Non-pigmented ciliary epithelial cell (primary cell): ENCODE results near the gene TEX54.
"Not testable (repeated sequence)": the region's sequence is repeated elsewhere in the genome, so short reads cannot be mapped to it uniquely, and the experiment has no call there.

Experiments used
- DNase-seq: peaks from one replicate; pipeline ENCODE4 v3.0.0-alpha.2; 2010; ENCODE audit warnings: low read depth

The TEX54 gene

DNA sequence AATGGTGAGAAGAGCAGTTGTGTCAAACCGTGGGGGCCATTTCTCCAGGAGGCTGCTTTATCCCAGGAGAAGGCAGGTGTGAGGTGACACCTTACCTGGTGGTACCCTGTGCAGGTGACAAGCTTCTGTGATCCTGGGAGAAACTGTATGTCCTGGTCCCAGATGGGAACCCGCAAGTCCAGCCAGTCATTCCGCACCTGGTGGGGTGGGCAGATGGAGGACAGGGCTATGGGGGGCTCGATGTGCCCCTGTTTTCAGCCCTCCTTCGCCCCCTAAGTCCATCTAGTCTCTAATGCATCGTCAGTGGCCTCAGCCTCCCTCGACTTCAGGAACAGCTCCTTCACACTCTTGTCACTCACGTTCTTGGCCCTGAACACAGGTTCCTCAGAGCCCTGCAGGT, 2.7 kb upstream of the TEX54 start:
- no peak for DNase-seq

DNA sequence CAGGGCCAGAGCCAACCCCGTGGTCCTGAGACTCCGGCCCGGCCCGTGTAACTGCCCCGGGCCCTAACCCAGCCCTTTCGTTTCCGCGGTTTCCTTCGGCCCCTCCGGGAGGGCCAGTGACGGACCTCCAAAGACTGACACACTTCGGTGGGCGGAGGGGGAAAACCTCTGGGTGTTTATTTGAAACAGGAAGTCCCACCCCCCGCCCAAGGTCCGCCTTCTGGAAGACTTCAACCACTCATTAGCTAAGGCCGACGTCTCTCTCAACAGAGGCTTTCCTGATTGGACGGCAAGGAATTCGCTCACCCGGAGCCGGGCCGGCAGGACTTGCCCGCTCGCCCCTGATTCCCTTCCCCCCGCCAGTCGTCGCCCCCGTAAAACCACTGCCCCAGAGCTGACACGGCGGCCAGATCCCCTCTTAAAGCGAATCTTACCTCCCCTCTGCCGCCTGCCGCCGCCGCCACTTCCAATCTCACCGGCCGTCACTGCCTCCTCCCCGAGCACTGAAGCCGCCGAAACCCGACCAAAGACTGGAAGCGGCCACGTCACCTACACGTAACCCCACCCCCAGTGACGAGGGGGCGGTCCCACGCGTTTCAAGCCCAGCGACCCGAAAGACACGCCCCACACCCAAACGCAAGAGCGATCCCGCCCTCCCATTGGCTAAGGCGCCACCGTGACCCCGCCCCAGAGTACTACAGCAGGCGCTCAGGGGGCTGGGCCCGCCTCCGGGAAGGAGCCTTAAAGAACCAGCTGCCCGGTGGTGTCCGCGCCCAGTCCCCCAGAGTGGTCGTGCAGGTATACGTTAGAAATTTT, 913 bp downstream of the TEX54 start, which contains the start of gene STX5:
TSS of gene STX5 (minus strand) at position 532 of the 816 bp plus-strand sequence. CDS start 808 bp downstream, outside the sequence.
- DNase-seq: peak; percentile 95

DNA sequence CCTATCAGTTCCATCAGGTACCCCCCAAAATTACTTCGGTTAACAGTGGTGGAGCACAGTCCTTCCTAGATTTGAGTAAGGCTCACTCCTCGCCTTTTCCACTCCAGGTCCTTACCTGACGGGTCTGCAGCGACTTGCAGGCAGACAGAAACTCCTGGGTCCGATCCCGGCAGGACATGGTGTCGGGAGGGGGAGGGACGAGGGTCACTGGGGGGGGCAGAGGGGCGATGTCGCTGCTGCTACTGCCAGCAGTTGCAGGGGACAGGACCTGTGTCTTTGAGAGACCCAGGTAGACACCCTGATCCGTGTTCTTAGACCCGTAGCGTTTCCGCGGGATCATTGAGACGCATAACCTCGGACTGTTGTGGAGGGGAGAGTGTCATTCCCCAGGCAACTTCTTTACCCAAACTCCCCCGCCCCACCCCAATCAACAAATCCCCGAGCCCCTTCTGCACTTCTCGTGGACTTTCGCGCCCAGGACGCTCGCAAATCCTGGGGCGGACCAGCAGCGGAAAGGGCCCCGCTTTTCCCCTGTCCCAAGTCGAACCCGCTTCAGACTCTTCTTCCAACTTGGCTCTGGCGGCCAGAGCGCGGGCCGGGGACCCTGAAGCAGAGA, 1.6 kb downstream of the TEX54 start:
- no peak for DNase-seq

DNA sequence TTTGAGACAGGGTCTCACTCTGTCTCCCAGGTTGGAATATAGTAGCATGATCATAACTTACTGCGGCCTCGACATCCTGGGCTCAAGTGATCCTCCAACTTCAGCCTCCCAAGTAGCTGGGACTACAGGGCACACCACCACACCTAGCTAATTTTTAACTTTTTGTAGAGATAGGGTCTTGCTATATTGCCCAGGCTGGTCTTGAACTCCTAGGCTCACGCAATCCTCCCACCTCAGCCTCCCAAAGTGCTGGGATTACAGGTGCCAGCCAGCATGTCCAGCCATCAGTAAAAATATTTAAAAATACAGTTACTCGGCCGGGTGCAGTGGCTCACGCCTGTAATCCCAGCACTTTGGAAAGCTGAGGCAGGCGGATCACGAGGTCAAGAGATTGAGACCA, 4.5 kb downstream of the TEX54 start:
- DNase-seq: not testable (repeated sequence)

DNA sequence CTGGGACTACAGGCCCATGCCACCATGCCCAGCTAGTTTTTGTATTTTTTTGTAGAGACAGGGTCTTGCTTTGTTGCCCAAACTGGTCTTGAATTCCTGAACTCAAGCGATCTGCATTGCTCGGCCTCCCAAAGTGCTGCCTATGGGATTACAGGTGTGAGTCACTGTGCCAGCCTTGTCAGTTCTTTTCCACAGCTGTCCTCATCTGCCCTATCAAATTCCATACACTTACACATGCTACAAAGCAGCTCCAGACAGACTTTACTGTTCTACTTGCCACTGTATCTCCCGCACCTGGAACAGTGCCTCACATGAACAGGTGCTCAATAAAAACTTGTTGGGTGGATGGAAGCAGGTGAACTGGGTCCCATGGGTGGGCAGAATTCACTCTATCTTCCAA, 9.0 kb downstream of the TEX54 start:
- no peak for DNase-seq

DNA sequence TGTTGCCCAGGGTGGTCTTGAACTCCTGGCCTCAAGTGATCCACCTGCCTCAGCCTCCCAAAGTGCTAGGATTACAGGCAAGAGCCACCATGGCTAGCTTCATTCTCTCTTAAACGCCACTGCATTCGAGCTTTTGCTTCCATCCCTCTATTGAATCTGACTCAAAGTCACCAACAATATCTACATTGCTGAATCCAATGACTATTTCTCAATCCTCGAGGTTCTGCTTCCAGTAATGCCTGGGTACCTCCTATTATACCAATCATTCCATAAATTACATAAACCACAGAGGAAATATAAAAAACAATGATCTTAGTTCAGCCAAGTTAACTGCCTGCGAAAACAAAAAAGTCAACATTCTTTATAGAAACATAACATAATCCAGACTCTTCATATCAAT, 15.5 kb downstream of the TEX54 start:
- no peak for DNase-seq

DNA sequence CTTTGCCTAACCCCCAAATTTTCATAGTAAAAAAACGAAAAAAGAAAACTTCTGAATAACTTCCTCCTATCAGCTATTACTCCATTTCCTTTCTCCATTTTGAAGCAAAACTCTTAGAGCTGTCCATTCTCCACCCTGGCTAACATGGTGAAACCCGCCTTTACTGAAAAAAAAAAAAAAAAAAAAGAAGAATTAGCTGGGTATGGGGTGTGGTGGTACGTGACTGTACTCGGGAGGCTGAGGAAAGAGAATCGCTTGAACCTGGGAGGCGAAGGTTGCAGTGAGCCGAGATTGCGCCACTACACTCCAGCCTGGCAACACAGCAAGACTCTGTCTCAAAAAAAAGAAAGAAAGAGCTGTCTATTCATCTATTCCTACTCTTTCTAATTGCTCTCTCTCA, 16.1 kb downstream of the TEX54 start:
- DNase-seq: no peak

DNA sequence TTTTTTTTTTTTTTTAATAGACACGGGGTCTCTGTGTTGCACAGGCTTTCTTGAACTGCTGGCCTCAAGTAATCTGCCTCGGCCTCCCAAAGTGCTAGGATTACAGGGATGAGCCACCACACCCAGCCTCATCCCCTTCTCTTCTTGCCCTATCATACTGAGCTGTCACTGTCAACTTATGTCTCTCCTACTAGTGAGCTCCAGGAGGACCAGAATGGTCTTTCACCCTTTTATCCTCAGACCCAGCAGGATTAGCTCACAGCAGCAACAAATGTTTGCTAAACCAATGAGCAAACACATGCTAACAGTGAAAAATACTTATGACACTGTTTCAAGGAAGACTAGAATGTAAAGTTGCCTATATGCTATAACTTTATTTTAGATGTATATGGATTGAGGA, 21.0 kb downstream of the TEX54 start:
- DNase-seq: no peak

DNA sequence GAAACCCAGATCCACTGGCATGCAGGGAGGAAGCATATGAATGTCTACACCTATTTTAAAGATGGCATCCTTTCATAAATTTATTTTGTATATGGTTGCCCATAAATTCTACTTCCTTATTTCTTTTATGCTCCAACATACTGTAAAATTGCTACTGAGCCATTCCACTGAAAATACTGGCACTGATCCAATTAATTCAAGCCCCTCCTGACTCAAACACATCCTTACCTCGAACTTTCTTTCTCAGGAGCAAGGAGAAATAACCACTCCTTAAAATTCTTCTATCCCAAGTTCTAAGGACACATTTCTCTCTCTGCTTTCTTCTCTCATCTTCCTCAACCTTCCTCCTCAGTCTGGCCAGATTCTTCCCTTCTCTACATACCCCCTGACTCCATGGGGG, 21.9 kb downstream of the TEX54 start:
- no peak for DNase-seq

DNA sequence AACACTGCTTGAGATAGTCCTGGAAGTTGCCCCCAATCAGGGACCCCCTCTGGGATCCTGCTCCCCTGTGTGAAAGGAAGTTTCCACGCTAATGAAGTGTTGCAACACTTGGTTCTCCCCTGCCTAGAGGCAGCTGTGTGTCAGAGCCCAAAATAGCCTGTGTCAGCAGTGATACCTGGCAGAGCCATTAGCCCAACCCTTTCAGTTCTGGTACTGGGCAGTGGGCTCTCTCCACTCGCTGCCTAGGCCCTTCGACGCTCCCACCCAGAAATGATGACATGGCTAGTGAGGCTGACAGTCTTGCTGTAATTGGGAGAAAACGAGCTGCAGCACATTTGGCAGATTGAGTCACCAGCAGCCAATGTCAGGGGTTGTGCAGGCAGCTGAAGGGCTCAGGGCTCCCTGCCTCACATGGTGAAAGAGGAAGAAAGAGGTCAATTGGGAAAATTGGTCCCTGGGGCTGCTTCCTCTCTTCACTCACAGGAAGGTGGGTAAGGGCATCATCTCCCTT, 26.0 kb downstream of the TEX54 start:
- DNase-seq: no peak

DNA sequence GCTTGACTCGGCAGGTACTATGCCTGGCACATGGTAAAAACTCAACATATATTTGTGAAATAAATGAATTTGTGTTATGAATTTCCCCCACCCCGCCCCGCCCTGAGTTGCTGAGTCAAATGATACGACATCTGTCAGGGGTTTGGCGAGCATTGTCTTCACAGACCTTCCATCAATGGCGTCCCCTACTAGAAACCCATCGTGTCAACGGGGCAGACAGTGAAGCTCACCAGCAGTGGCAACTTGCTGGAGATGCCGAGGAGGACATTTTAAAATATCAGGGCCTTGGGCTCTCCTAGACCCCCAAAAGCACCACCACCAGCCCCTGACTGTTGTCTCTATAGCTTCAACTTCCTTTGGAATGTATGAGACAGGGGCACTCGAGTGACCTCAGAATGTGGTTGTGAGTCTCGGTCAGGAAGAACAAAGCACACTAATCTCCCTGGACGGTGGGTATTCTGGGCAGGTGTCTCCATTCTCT, 26.6 kb downstream of the TEX54 start:
- DNase-seq: no peak

DNA sequence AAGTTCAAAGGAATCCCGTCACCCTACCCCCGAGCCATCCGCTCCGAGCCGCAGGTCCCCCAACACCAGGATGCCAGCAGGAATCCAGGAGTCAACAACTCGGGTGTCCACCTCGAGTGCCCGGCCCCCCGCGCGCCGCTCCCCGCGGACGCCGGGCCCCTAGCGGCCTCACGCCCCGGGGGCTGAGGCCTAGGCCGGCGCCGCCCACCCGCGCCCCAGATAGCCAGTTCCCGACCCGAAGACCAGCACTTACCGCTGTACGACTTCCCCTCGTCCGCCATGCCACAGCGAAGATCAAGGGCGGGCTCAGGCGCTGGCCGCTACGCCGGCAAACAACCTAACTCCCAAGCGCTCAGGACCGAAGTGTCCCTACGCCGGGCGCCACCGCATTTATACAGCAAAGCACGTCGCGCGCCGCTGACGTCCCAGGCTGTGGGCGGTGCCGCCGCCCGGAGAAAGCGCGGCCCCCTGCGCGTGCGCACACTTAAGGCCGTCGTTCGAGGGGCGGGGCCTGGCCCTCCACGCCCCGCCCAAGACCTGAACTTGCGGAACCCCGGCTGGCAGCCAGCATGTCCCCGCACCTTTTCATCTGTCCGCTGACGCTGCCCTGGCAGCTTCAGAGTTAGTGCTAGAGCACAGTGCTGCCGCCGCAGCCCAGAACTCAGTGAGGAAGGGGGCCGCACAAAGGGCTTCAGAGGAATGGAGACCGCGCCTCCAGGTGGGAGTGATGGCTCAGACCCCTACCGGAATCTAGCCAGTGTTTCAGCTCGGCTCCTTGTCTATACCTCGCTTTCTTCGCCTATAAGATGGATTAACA, 27.4 kb downstream of the TEX54 start, which contains the start of gene NXF1:
TSS of gene NXF1 (minus strand) at position 365 of the 817 bp plus-strand sequence. CDS start at position 281, 84 bp downstream.
- peak; percentile 58 for DNase-seq

DNA sequence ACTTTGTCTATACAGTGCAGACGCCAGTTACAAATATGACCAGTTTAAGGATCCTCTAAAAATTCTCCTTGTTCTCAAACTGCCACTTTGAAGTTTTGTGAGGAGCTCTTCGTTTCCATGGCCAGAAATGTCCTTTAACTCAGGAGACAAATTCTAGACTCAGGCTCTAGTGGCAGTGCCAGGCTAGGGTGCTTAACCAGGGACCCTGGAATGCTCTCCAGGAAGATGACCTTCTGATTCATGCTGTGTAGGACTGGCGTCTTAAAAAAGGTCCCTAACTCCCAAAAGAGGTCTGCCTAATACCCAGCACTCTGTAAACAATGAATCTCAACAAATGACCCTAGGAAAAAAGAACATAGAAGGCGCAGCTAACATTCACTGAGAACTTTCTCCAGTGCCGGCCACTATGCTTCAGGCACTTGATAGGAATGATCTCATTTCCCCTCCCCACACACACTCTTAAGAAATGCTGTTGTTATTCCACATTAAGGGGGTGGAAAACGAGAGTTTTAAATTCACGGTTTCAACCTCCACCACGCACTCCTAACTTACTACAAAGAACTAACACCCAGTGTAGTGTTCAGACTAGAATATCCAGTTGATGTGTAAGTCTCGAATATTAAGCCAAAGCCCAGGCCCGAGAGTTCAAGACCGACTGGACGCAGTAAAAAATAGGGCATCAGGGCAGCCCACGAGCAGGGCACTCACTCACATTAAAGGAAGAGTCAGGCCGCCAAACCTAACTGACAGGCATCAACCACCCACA, 28.1 kb downstream of the TEX54 start:
- DNase-seq: no peak

DNA sequence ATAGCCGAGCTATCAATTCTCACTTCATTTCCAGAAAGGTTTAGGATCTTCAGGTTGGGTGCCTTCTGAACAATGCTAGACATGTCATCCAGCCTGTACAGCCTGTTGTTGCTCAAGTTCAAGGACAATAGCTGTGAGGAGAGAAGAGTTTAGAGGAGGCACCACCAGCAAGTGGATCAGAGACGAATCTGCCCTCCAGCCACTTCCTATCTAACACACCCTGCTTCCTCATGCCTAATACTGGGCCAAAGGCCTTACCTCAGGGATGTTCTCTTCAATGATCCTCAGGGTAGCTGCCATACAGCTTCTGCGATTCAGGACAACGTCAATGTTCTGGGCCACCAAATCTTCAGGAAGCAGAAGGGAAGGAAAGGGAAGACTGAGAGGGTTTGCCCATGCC, 31.6 kb downstream of the TEX54 start:
- DNase-seq: no peak

DNA sequence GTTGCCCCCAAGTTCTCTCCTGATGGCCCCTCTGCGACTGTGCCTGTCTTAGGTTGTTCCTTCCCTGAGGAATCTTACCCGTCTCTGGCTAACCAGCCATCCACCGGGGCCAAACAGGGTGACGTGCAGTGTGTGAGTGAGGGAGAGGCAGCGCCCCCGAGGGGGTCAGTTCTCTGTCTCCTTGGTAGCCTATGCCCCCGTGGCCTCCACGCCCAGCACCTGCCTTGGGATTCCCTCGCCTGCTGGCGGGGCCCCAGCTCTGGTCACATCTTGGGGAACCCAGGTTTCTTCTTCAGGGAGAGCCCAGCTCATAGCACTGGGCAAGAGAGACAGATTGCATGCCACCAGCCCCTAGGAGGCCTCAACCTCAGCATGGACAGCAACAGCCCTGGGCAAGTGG, 33.2 kb downstream of the TEX54 start:
- DNase-seq: no peak

DNA sequence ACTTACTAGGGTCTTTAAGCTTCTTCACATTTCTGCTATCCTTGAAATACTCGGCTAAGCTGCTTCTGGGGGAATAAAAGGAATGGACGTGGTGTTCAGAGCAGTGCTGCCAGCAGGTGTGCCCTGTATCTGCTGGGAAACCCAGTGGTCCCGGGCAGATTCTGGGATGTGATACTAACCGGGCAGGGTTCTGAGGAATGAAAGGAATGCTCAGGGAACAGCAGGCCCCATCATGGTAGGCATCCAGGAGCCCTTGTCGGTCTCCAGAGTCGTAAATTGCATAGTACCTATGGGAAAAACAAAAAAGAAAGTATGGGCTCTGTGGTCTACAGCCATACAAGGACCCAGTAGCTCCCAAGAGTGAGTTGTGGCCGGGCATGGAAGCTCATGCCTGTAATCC, 36.4 kb downstream of the TEX54 start:
- no peak for DNase-seq

DNA sequence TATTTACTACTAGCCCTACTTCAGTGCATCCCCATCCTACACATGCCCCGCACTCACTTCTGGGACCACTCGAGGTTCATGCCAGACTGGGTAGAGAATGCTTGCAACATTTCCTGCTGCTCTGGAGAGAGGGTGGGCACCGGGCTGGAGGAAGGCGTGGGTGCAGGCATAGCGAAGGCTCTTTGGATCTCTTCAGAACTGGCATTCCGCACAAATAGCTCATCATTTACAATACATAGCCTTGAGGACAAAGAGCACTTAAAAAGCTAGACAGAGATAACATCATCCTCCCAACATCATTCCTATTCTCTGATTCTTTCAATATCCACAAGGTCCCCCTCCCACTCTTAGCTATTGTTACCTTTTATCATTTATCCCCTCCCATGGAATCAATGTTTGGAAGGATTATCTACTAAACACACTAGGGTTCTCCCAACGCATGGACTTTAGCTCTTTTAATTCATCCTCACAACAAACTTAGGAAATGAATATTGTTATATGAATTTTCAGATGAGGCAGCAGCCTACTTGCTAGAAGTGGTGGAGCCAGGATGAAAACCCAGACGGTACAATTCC, 38.4 kb downstream of the TEX54 start:
- DNase-seq: no peak

DNA sequence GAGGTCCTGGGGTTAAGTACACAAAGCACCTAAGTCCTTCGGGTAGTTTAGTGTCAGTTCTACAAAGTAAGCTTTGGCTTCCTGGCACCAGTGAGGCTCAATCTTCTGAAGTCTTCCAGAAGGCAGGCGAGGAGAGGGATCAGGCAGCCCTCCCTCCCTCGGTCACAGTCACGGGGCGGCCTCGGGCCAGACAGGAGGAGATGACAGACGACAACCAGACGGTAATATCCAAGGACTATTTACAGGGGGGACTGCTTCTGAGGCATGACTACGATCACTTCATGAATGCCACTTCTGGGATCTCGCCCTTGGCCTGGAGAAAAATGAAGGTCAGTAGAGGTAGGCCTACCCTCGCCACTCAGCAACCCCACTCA, 40.5 kb downstream of the TEX54 start:
- DNase-seq: no peak

DNA sequence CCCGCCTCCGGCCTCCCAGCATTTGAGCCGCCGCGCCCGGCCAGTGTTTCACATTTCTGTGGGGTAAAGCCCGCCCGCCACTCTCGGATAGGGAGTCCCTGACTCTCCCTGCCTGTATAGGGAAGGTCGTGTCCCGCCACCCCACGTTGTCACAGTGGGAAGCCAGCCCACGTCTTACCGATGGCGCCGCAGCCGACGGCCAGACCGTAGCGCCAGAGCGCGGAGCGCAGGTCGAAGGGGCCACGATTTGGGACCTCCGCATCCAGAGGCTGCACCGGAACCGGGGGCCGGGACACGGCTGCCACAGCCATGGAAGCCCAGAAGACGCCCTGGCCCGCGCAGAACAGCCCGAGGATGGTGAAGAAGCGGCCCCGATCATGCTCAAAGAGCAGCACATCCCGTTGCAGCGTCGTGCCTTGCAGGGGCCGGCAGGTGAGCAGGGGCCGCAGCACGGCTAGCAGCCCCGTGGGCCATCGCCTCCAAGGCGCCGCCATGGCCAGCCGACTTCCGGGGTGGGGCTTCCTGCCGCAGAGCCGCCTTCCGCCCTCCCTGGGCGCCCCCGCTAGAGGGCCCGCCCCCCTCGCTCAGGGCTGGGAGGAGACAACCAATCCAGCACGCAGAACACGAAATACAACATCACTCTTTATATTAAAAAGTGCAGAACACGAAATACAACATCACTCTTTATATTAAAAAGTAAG, 41.0 kb downstream of the TEX54 start, which contains the start of gene TMEM223:
TSS of gene TMEM223 (minus strand) at position 506 of the 701 bp plus-strand sequence. CDS start at position 494, 12 bp downstream.
- no peak for DNase-seq

DNA sequence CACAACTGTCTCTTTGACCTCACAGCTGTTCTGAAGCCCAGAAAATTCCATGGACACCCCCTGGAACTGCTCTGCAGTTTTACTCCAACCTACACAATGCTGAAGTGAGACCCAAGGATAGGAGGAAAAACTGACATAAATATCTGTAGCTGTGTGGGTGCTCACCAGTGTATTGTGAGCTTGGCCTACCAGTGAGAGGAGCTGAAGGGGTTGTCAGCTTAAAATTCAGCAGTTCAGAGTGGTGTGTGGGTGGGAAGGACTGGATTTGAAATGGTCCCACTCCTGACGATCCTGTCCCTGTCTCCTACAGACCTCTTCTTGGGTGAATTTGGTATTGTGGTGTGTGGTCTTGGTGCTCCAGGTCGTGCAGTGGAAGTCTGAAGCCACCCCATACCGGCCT, 43.1 kb downstream of the TEX54 start:
- DNase-seq: no peak
